NCI-H460 (cell line): ENCODE results near the gene FA2H. TPM values are rescaled to one million over a fixed set of nuclear protein-coding genes. Genes with fewer than 3 reads are reported as not detected.
A peak's percentile ranks its signal among the peaks of the same experiment; 100 is the strongest.

ENCODE experiments used
- DNase-seq: peaks from one replicate; pipeline ENCODE4 v3.0.0-alpha.2; 2016; ENCODE audit warnings: low read depth; ENCODE audit errors: extremely low read depth
- total RNA-seq: library from RNA; depleted of rRNA; stranded (reverse); fragments of >200 nt; shearing (Covaris generic); gene quantifications from 2 replicates; pipeline ENCODE4 v1.2.3, GENCODE V29; 2014

Gene FA2H
- total RNA-seq, 1 experiment from 2014 or later: 0.45 TPM

GRCh38 chr16:74747716-74748615 is 26.7 kb downstream of the FA2H start:
- DNase-seq: no peak

- no peak for DNase-seq
Observed at GRCh38 chr16:74745926-74746325, 28.7 kb downstream of the FA2H start.

GRCh38 chr16:74745109-74745615 is 29.5 kb downstream of the FA2H start:
- DNase-seq: no peak

GRCh38 chr16:74744566-74744965 is 30.1 kb downstream of the FA2H start:
- DNase-seq: no peak

- DNase-seq: peak; percentile 94
Observed at GRCh38 chr16:74743668-74744299, 30.8 kb downstream of the FA2H start.

GRCh38 chr16:74743045-74743667 is 31.5 kb downstream of the FA2H start:
- DNase-seq: no peak

GRCh38 chr16:74742051-74742481 is 32.6 kb downstream of the FA2H start:
- DNase-seq: no peak

- peak; percentile 81 for DNase-seq
Observed at GRCh38 chr16:74740795-74741304, 33.8 kb downstream of the FA2H start.

GRCh38 chr16:74739275-74739674 is 35.3 kb downstream of the FA2H start:
- no peak for DNase-seq

GRCh38 chr16:74738816-74739215 is 35.8 kb downstream of the FA2H start:
- DNase-seq: no peak

- DNase-seq: no peak
Observed at GRCh38 chr16:74738113-74738541, 36.5 kb downstream of the FA2H start.

GRCh38 chr16:74737521-74737920 is 37.1 kb downstream of the FA2H start:
- DNase-seq: no peak

- DNase-seq: no peak
Observed at GRCh38 chr16:74736531-74737157, 38.0 kb downstream of the FA2H start.

- no peak for DNase-seq
Observed at GRCh38 chr16:74735554-74735953, 39.1 kb downstream of the FA2H start.

GRCh38 chr16:74735162-74735452 is 39.5 kb downstream of the FA2H start:
- DNase-seq: no peak

- DNase-seq: no peak
Observed at GRCh38 chr16:74734361-74735161, 40.1 kb downstream of the FA2H start.

GRCh38 chr16:74732707-74733350 is 41.8 kb downstream of the FA2H start:
- no peak for DNase-seq

- no peak for DNase-seq
Observed at GRCh38 chr16:74731853-74732477, 42.7 kb downstream of the FA2H start.
